ACHN (cell line): ENCODE data around the gene CDH2.

ENCODE experiments used
- DNase-seq: peaks from one replicate; pipeline ENCODE4 v3.0.0-alpha.2; 2015
- in situ Hi-C: cut with HindIII; loops from 2 replicates; pipeline ENCODE4 v1.10.0; 2017; ENCODE audit warnings: low sequenced_read_pairs, low pct_ligation_motif_present, low pct_unique_long_range_greater_than_20kb

CDH2 gene

DNA sequence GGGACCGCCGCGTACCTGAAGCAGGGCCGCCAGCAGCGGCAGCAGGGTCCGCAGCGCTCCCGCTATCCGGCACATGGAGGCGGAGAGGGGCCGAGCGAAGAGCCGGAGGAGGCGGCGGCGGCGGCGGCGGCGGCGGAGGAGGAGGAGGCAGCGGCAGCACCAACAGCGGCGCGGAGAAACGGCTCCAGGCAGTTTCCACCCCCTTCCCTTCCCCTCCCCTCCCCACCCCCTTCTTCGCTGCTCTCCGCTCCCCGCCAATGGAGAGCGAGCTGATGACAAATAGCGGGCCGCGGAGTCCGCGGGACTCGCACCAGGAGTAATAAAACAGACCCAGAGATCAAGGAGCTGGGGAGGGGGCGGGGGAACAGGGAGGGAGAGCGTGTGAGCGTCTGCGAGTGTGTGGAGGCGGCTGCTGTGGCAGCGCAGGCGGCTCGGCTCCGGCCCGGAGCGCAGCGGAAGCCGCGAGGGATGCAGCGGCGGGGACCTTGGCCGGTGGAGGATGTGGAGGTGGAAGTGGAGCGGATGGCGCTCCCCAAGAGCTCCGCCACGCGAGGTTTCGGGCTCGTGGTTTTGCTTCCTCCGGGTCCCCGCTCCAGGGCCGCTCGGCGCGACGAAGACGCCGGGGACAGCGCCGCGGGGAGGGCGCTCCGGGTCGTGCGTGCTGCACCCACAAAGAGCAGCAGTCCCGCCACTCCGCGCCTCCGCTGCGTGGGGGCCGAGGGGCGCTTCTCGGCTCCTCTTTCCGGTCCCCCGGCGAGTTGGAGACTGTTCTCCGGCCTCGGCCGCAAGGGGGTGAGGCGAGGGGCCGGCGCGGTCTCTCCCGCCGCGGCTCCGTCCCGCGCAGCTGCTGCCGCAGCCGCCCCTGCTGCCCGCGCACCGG, at the start of gene CDH2:
Gene CDH2, minus strand, starts transcription at position 183 of the 880 bp plus-strand sequence. Its CDS starts 108 bp downstream, at position 75.
- in situ Hi-C loops = no loop called here
- DNase-seq = peak; percentile 89

DNA sequence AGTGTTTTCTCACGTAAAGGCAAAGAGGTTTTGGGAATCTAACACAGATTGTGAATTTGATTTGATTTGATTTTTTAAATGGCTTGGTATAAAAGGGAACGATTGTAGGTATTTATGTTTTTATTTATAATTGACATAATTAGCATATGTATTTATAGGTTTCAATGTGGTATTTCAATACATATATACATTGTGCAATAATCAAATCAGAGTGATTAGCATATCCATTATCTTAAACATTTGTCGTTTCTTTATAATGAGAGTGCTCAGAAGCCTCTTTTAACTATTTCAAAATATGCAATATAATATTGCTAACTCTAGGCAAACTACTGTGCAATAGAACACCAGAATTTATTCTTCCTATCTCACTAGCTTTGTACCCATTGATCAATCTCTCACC, 35.1 kb upstream of the CDH2 start:
- in situ Hi-C loops = no loop called here
- DNase-seq = no peak

DNA sequence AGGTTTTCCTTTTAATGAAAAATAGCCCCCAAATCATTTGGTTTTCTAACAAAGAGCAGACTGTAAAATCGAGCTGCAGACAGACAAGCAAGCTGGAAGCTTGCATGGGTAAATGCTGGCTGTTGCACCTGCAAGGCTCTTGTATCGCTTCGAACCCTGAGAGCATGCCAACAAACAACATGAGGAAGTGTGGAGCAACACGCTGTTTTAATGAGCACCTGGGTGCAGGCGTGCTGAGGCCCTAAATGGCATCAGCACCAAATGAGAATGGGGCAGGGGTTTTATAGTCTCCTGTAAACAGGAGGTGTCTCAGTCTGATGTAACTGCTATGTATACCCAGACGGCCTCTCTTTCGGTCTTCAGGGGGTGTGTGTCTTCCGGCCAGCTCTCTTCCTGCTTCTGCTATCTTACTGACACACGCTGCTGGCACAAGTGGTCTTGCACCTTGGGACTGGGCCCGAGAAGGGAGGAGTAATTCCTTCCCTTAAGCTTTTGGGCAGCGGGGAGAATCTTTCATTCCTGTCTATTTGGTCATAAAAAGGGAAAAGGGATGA, 31.9 kb upstream of the CDH2 start:
- DNase-seq = no peak
- in situ Hi-C loops = no loop called here

DNA sequence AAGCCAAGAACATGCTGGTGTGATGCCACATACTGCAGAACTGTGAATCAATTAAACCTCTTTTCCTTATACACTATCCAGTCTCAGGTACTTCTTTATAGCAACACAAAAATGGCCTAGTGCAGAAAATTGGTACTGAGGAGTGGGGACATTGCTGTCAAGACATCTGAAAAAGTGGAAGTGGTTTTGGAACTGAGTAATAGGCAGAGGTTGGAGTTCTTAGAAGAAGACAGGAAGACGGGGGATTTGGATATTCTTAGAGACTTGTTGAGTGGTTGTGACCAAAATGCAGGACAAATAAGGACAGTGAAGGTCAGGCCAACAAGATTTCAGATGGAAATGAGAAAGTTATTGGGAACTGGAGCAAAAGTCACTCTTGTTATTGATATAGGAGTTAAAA, 31.3 kb upstream of the CDH2 start:
- no peak for DNase-seq
- in situ Hi-C loops = no loop called here

DNA sequence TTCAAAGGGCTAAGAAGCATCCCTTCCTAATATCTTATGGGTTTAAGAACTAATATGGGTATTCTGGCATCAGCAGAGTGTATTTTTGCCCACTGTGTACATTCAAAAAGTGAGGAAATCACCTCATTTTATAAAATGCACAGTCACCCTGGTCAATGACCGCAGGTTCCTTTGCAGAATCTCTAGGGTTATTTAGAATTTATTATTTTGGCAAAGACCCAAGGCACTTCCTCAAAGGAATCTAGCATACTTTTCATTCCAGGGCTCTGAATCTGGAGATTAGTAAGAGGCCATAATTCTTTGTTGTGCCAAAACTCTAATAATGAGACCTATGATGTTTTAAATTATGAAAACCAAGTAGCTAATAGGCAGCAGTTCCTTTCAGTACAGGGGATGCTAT, 27.2 kb upstream of the CDH2 start:
- peak; percentile 60 for DNase-seq
- in situ Hi-C loops = no loop called here

DNA sequence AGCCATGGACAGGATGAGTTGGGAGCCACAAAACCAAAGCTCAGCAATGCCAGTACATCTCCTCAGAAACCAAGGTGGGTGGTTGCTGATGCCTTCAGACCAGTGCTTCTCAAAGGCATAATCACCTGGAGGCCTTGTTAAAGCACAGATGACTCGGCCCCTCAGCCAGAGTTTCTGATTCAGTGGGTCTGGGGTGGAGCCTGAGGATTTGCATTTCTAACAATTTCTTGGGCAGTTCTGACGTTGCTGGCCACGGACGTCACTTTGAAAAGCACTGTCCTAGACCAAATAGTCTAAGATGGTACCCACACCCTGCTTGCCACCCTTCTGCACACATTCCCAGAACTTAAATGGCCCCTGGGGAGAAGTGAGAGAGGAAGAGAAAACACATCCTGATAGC, 24.1 kb upstream of the CDH2 start:
- no peak for DNase-seq
- in situ Hi-C loops = no loop called here

DNA sequence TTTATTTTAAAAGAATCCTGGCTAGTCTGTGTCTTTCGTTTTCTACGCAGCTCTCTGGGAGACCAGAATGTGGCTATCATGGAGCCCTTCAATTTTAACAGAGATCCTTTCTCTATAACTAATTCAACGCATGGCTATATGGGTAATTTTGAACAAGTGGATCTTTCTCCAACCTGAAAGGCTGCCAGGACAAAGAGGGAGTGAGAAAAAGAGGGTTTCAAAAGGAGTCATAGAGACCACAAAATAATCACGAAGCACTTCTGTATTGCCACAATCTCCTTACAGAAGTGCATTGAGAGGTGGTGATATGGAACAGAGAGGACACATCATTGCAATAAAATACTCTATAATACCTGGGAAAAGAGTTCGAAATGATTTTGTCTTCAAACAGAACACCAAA, 21.7 kb upstream of the CDH2 start:
- DNase-seq = no peak
- in situ Hi-C loops = no loop called here

DNA sequence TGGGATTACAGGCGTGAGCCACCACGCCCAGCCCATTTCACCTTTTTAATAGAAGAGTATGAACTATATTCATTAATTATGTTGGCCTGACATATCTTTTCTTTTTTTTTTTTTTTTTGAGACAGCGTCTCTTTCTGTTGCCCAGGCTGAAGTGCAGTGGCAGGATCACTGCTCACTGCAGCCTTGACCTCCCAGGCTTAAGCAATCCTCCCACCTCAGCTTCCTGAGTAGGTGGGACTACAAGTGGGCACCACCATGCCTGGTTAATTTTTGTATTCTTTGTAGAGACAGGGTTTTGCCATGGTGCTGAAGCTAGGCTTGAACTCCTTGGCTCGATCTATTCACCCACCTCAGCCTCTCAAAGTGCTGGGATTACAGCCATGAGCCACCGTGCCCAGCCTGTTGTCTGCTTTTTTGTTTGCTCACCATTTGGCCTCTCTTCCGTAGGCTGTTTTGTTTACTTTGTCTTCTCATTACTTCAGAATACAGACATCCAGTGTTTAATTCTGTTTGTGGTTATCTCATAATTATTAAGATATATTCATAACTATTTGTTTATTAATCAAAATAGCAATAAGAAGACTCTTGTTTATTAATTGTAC, 16.3 kb upstream of the CDH2 start:
- in situ Hi-C loops = no loop called here
- DNase-seq = no peak

DNA sequence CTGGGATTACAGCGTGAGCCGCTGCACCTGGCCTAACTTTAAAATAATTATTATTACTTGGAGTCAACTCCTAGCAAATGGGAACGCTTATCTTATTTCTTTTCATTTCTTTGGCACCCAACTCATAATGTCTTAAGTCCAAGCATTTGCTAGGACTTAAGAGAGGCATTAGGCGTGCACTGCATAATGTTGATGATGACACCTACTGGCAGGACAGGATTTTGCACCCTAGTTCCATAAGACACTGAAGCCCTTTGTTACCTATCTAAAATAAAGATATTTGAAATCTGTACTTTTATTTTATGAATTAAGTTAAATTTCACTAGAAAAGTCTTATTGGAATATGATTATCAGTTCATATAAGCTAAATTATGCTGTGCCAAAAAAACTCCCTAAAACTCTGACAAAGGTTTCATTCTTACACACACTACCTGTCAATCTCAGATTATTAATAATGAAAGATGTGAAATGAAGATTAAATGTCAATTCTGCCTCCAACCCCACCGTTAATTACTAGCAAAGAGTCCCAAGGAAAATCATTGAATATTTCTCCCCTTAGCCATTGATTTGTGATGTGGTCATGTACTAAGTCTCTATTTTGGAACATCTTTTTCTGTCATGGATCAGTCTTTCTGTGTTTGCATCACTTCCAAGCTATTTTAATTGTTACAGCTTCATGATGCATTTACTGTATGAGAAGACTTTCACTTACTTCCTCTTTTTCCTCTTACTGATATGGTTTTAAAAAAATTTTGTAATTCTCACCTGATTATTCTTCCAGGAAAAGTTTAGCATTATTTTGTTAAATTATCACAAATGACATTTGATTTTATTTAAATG, 12.7 kb upstream of the CDH2 start:
- DNase-seq = peak; percentile 60
- in situ Hi-C loops = no loop called here

DNA sequence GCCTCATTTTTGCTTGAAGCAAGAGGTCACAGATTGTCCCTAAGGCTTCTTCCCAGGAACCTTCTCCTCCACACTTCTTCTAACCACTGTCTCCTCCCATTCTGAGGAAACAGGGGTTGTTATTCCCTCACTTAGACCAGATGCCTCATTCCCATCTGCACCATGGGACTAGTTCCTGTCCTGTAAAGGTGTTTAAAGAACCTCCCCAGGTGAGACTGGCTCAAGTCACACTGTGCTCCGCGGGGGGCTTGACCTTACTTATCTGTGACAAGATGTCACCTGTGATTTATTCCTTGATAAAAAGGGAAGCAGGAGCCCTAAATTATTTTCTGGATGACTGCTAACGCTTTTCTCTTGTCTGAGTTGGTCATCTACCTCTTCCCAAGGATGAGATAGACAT, 8.2 kb upstream of the CDH2 start:
- in situ Hi-C loops = no loop called here
- no peak for DNase-seq

DNA sequence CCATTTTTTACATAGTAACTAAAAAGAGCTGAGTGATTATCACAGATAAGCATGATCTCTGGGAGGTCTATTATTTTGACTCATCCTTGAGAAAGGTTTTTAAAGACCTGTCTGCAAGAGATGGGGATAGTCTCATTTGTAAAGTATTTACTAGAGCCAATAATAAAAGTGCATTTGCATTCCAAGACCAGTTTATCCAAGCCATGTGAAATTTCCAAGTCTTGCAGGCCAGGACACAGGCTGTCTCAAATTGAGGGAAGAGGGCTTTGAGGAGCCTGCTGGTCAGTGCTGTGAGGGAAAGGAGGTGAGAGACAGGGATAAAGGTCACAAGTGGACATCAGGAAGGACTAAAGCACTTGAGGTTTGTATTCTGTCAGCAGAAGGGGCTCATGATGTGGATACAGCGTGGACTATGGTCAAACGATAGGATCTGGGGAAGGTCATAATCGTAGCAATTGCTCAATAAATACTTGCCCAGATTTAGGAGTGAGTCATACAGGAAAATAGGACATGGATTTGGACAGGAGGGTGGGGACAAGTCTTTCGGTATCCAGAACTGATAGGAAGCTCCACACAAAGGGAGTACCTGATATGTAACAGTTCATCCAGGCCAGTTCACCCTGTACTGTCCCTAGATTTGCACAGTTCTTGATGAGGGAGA, 6.6 kb upstream of the CDH2 start:
- no peak for DNase-seq
- in situ Hi-C loops = no loop called here

DNA sequence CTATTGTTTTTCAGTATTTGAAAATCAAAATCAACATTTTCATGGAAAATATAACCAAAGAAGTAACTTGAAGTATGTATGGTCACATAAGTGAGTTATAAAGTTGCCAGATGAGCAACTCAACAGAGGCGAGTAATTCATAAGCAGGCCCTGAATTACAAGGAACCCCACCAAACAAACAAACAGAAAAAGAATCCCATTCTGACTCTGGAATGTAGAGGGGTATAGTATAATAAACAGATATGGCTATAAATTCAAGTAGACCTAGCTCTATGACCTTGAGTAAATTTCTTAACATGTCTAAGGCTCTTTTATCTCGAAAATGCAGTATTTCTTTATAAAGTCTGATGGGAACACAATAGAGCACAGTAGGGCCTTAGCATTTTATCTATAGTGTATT, 4.7 kb upstream of the CDH2 start:
- in situ Hi-C loops = no loop called here
- DNase-seq = no peak

DNA sequence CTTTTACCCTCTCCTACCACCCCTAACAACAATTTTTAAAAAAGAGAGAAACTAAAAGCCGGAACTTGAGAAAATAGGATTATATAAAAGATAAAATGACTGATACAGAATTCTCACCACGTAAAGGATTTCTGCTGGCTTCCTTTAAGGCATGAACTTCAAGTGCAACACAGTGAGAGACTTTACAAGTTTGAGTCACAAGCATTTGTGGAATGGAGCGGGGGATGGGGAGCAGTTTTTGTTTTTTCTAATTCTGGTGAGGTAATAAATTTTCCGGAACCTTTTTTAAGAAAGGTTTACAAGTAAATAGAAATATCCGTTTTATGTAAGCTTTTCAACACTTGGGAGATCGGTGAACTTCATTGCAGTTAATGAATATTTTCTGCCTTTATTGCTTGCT, 1.8 kb upstream of the CDH2 start:
- peak; percentile 70 for DNase-seq
- in situ Hi-C loops = no loop called here

DNA sequence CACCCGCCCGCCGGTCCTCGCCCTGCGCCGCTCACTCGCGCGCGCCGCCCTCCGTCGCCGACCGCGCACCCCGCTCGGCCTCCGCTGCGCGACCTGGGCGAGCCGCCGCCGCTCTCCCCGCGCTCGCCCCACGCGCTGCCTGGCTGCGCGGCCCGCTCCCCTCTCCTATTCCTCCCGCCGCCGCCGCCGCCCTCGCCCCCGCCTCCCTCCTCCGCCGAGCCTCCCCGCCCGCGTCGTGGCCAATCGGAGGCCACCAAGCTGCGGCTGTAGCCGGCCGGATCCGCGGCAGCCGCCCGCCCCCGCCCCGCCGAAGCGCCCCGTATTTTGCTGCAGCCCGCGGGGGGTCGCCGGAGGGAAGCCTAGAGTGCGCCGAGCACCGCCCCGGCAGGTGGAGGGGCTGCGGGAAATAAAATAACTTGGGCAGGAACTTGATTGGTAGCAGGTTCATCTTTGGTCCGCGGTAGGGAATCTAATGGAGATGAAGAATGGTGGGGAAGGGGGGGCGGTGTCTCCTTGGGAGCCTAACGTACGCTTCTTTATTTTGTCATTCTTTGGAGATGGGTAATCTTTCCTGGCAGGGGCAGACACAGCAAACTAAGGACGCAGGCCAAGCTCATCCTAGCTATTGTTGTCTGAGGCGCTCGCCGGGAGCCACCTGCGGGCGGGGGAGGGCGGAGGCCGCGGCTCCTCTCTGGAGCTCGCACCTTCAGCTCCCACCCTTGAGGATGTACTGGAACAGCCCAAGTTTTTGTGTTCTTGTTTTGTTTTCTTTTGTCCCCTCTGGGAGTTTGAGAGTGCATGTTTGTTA, 1.1 kb upstream of the CDH2 start:
- in situ Hi-C loops = no loop called here

DNA sequence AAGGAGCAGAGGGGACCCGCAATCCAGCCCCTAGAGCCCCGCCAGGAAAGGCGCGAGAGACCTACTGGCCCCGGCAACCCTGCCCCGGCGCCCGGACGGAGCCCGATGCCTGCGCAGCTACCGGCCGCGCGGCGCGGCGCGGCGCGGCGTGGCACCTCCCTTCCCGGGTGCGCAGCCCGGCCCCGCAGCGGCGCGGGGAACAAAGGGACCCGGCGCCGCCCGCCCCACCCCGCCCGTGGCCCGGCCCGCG, 307 bp downstream of the CDH2 start:
- DNase-seq = peak; percentile 8
- in situ Hi-C loops = no loop called here

More for the DNA sequence above, 1.1 kb upstream of the CDH2 start:
- DNase-seq = peak; percentile 70

DNA sequence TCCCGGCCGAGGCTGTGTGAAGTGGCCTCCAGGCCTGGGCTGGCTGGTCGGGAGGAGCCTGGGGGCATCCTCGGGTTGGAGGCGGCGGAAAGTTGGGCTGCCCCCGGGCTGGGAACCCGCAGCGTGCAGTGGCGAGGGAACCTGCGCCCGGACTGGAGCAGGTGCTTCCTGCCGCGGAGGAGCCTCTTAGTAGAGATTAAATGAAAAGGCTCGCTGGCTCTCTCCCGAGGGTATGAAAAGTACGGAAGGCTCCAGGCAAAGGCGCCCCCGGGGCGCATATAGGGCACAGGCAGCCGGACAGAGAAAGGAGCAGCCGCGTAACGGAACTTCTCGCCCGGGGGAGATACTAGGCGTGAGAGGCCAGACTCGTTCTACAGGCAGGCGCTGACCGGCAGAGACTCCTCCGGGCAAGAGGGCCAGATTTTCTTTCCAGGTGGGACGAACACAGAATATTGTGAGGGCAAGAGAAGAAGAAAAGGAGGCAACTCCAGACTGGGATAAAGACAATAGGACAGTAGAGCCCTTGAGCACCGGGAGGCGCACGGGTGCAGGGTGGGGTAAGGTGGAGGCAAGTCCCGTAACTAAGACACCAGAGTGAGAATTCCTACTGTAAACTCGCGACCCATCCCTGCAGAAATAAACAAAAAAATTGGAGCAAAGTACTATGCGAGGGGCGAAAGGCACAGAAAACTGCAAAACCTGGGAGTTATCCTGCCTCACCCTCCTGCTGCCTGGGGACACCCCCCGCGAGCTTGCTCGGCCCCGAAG, 816 bp downstream of the CDH2 start:
- in situ Hi-C loops = no loop called here
- DNase-seq = peak; percentile 42

DNA sequence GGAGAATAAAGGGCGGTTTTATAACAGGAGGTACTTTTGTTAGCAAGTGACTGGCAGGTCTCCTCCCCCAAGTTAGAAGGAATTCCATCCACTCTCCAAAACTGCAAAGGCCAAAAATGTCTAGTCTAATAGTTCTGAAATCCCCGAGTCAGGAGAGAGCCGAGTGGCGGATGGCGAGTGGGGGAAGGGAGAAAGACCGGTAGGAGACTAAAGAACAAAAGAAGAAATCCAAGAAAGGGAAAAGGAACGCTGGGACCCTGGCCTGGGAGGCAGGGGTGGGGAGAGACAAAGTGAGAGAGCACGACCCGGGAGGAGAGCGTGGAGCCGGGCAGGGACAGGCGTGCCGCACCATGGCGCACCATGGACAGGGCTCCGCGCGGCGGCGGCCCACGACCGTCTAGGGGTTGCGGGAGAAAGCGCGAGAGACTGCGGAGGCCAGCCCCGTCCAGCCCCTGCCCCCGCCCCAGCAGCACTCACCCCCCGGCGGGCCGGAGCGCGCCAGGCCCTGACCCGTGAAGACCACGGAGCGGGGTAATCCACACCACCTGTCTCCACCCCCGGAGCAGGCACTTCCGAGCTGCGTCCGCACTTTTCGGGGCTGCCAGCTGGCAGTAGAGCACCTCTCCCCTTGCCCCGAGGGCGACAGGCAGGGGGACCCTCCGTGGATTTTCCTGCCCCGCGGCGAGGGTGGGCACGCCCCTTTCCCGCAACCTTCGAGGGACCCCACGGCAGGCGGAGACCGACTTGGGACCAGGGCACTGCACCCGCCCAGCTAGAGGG, 1.6 kb downstream of the CDH2 start:
- DNase-seq = peak; percentile 58
- in situ Hi-C loops = no loop called here
